H9 (cell line): ENCODE measurements around the gene TSPAN18. TPM values are rescaled to one million over a fixed set of nuclear protein-coding genes. Genes with fewer than 3 reads are reported as not detected.

ENCODE experiments used
- DNase-seq: peaks from one replicate; pipeline ENCODE4 v3.0.0-alpha.2; 2017
- H2AFZ ChIP-seq: one replicate; pipeline ENCODE4 v1.6.1; 2013; ENCODE audit warnings: mild to moderate bottlenecking, low read length, control low read depth, moderate library complexity
- H2AK5ac ChIP-seq: 2 replicates; pipeline ENCODE4 v1.6.1; 2013; ENCODE audit warnings: low read length, control low read depth, mixed read lengths; ENCODE audit not compliant: insufficient read length
- H2BK120ac ChIP-seq: one replicate; pipeline ENCODE4 v1.6.1; 2013; ENCODE audit warnings: low read depth, mild to moderate bottlenecking, low read length, control low read depth, inconsistent platforms; ENCODE audit not compliant: poor library complexity, severe bottlenecking
- H2BK12ac ChIP-seq: 2 replicates; pipeline ENCODE4 v1.6.1; 2013; ENCODE audit warnings: low read length, control low read depth, mixed read lengths, low read depth; ENCODE audit not compliant: insufficient read length
- H2BK15ac ChIP-seq: 2 replicates; pipeline ENCODE4 v1.6.1; 2013; ENCODE audit warnings: low read depth, low read length, control low read depth
- H2BK20ac ChIP-seq: one replicate; pipeline ENCODE4 v1.6.1; 2013; ENCODE audit warnings: low read depth, mild to moderate bottlenecking, low read length, control low read depth, inconsistent platforms; ENCODE audit not compliant: poor library complexity, severe bottlenecking
- H2BK5ac ChIP-seq: 2 replicates; pipeline ENCODE4 v1.6.1; 2013; ENCODE audit warnings: low read length, control low read depth, mixed read lengths; ENCODE audit not compliant: insufficient read length
- H3K14ac ChIP-seq: 2 replicates; pipeline ENCODE4 v1.6.1; 2013; ENCODE audit warnings: low read length, control low read depth; ENCODE audit not compliant: insufficient read depth
- H3K18ac ChIP-seq: 2 replicates; pipeline ENCODE4 v1.6.1; 2013; ENCODE audit warnings: low read depth, mild to moderate bottlenecking, mixed read lengths, low read length, control low read depth; ENCODE audit not compliant: insufficient read length
- H3K23ac ChIP-seq: 2 replicates; pipeline ENCODE4 v1.6.1; 2013; ENCODE audit warnings: low read length, control low read depth, mixed read lengths, low read depth; ENCODE audit not compliant: insufficient read length
- H3K23me2 ChIP-seq: 2 replicates; pipeline ENCODE4 v1.6.1; 2013; ENCODE audit warnings: low read depth, mild to moderate bottlenecking, mixed read lengths, low read length, control low read depth; ENCODE audit not compliant: insufficient read length, poor library complexity, severe bottlenecking
- H3K27ac ChIP-seq: 2 replicates; pipeline ENCODE4 v1.5.1; 2013; ENCODE audit warnings: low read length, control low read depth, mixed read lengths, low read depth; ENCODE audit not compliant: insufficient read length
- H3K27me3 ChIP-seq: 2 replicates; pipeline ENCODE4 v1.6.1; 2013; ENCODE audit warnings: low read length, control low read depth, inconsistent platforms; ENCODE audit not compliant: insufficient read depth
- H3K4ac ChIP-seq: 2 replicates; pipeline ENCODE4 v1.6.1; 2013; ENCODE audit warnings: low read depth, mild to moderate bottlenecking, control low read depth, inconsistent platforms, low read length, moderate library complexity
- H3K4me1 ChIP-seq: 2 replicates; pipeline ENCODE4 v1.6.1; 2013; ENCODE audit warnings: low read length, control low read depth, inconsistent platforms; ENCODE audit not compliant: insufficient read depth
- H3K4me2 ChIP-seq: 2 replicates; pipeline ENCODE4 v1.6.1; 2013; ENCODE audit warnings: low read length, control low read depth, mixed read lengths; ENCODE audit not compliant: insufficient read length, insufficient read depth
- H3K56ac ChIP-seq: 2 replicates; pipeline ENCODE4 v1.6.1; 2013; ENCODE audit warnings: low read depth, mild to moderate bottlenecking, mixed read lengths, low read length, control low read depth; ENCODE audit not compliant: insufficient read length
- H3K79me1 ChIP-seq: 2 replicates; pipeline ENCODE4 v1.6.1; 2013; ENCODE audit warnings: low read depth, mild to moderate bottlenecking, moderate library complexity, low read length, control low read depth, inconsistent platforms; ENCODE audit not compliant: insufficient read depth, poor library complexity, severe bottlenecking
- H3K79me2 ChIP-seq: 2 replicates; pipeline ENCODE4 v1.6.1; 2013; ENCODE audit warnings: low read length, control low read depth, inconsistent platforms; ENCODE audit not compliant: insufficient read depth
- H3K9ac ChIP-seq: 2 replicates; pipeline ENCODE4 v1.6.1; 2013; ENCODE audit warnings: low read length, control low read depth, mixed read lengths; ENCODE audit not compliant: insufficient read length; ENCODE audit errors: extremely low read depth
- H3K9me3 ChIP-seq: one replicate; pipeline ENCODE4 v1.6.1; 2013; ENCODE audit warnings: low read depth, low read length, inconsistent platforms; ENCODE audit not compliant: control insufficient read depth
- H3T11ph ChIP-seq: one replicate; pipeline ENCODE4 v1.6.1; 2013; ENCODE audit warnings: mild to moderate bottlenecking, low read length, control low read depth, inconsistent platforms
- H4K20me1 ChIP-seq: one replicate; pipeline ENCODE4 v1.6.1; 2013; ENCODE audit not compliant: control insufficient read depth, insufficient read length, insufficient read depth
- H4K5ac ChIP-seq: 2 replicates; pipeline ENCODE4 v1.6.1; 2013; ENCODE audit warnings: low read depth, mild to moderate bottlenecking, mixed read lengths, low read length, control low read depth; ENCODE audit not compliant: insufficient read length
- H4K8ac ChIP-seq: replicated peaks from 2 replicates; pipeline ENCODE4 v1.6.1; 2013; ENCODE audit warnings: low read length, control low read depth, mixed read lengths, low read depth; ENCODE audit not compliant: insufficient read length
- H4K91ac ChIP-seq: 2 replicates; pipeline ENCODE4 v1.6.1; 2013; ENCODE audit warnings: low read depth, mild to moderate bottlenecking, moderate library complexity, mixed read lengths, low read length, control low read depth; ENCODE audit not compliant: insufficient read length
- H3K27ac Mint-ChIP-seq, 3 experiments: 2 replicates in 2 of 3; 3 replicates in 1 of 3; pipeline ENCODE4 v1.8.0; 2020 to 2021; ENCODE audit warnings: mixed read lengths in 3 of 3, mild to moderate bottlenecking in 1 of 3, moderate library complexity in 1 of 3
- H3K27me3 Mint-ChIP-seq: 2 replicates; pipeline ENCODE4 v1.8.0; 2021; ENCODE audit warnings: low read depth, mild to moderate bottlenecking, moderate library complexity, mixed read lengths
- H3K36me3 Mint-ChIP-seq, 3 experiments: 2 replicates in 2 of 3; 3 replicates in 1 of 3; pipeline ENCODE4 v1.8.0; 2020 to 2021; ENCODE audit warnings: low read depth in 3 of 3, mixed read lengths in 3 of 3; ENCODE audit not compliant: insufficient read depth in 1 of 3
- H3K4me1 Mint-ChIP-seq, 2 experiments: 2 replicates each; pipeline ENCODE4 v1.8.0; 2020; ENCODE audit warnings: mixed read lengths in 2 of 2
- H3K4me3 Mint-ChIP-seq, 2 experiments: 2 replicates in 1 of 2; 3 replicates in 1 of 2; pipeline ENCODE4 v1.8.0; 2020 to 2021; ENCODE audit warnings: mild to moderate bottlenecking in 2 of 2, mixed read lengths in 2 of 2, moderate library complexity in 1 of 2
- H3K9me3 Mint-ChIP-seq, 2 experiments: 2 replicates in 1 of 2; 3 replicates in 1 of 2; pipeline ENCODE4 v1.8.0; 2020; ENCODE audit warnings: mild to moderate bottlenecking in 2 of 2, mixed read lengths in 2 of 2, moderate library complexity in 1 of 2
- CTCF ChIP-seq: fragments of 200-600 bp; sonication (generic); conservative IDR thresholded peaks from 3 replicates; pipeline ENCODE4 v1.8.0; 2021; ENCODE audit warnings: antibody characterized with exemption, mild to moderate bottlenecking
- WGBS: extraction: QIAGEN DNeasy Blood & Tissue Kit; methylation state at CpG from one replicate; pipeline ENCODE4 v1.1.7; 2013; ENCODE audit warnings: missing lambda C conversion rate, low lambda C conversion rate, mixed read lengths; ENCODE audit not compliant: insufficient read length; ENCODE audit errors: extremely low coverage; 5-methylcytosine and 5-hydroxymethylcytosine counted together
- total RNA-seq: library from RNA; stranded (reverse); gene quantifications from 2 replicates; pipeline ENCODE4 v1.2.1, GENCODE V29; 2021

TSPAN18 gene
- total RNA-seq, 1 experiment from 2014 or later, result 25.3 TPM

GRCh38 chr11:44870181-44870580 lies 143.4 kb downstream of the TSPAN18 start:
- H3K4me1 Mint-ChIP-seq, result peaks cover 25 to 39% of the 10 kb centered on the region in 2 experiments
- H4K91ac ChIP-seq, result no peak overlapping the region
- no peak overlapping the region for H3K4me3 Mint-ChIP-seq
- TF ChIP-seq CTCF, result no peak
- H4K8ac ChIP-seq, result no peak overlapping the region
- H2BK12ac ChIP-seq, result no peak overlapping the region
- no peak overlapping the region for H2AFZ ChIP-seq
- no peaks in the 10 kb centered on the region for H3K27me3 ChIP-seq
- no peak overlapping the region for H3K23ac ChIP-seq
- no peaks in the 10 kb centered on the region for H3K79me1 ChIP-seq
- no peak overlapping the region for H4K5ac ChIP-seq
- no peak overlapping the region for H2AK5ac ChIP-seq
- no peaks in the 10 kb centered on the region for H3K9me3 Mint-ChIP-seq
- H3K27ac ChIP-seq, result no peak overlapping the region
- DNase-seq, result no peak
- no peaks in the 10 kb centered on the region; the same call in 1 of the 2 replicates for H3K27me3 Mint-ChIP-seq
- H2BK20ac ChIP-seq, result no peak overlapping the region
- H2BK15ac ChIP-seq, result no peak overlapping the region
- no peak overlapping the region for H2BK120ac ChIP-seq
- no peaks in the 10 kb centered on the region for H3K79me2 ChIP-seq
- H3K56ac ChIP-seq, result no peak overlapping the region
- H3K23me2 ChIP-seq, result no peaks in the 10 kb centered on the region
- no peak overlapping the region for H3K4me2 ChIP-seq
- no peaks in the 10 kb centered on the region for H3K9me3 ChIP-seq
- H3K36me3 Mint-ChIP-seq, result no peaks in the 10 kb centered on the region
- peak overlapping the region in 1 of 3 experiments; percentile 2; a peak in 1 of 7 replicates for H3K27ac Mint-ChIP-seq
- no peak overlapping the region for H3K9ac ChIP-seq
- WGBS, result no CpG with 5 or more reads among the region's 3 CpGs
- no peak overlapping the region for H3T11ph ChIP-seq
- no peaks in the 10 kb centered on the region for H4K20me1 ChIP-seq
- H3K18ac ChIP-seq, result no peak overlapping the region
- no peak overlapping the region for H3K14ac ChIP-seq
- no peak overlapping the region for H3K4ac ChIP-seq
- no peaks in the 10 kb centered on the region for H3K4me1 ChIP-seq
- no peak overlapping the region for H2BK5ac ChIP-seq
